Right cardiac atrium (tissue), 5 donors: ENCODE measurements around the gene ACOX3. TPM values are rescaled to one million over a fixed set of nuclear protein-coding genes. Genes with fewer than 3 reads are reported as not detected.
A peak's percentile ranks its signal among the peaks of the same experiment; 100 is the strongest.
"Not testable (repeated sequence)": the region's sequence is repeated elsewhere in the genome, so short reads cannot be mapped to it uniquely, and the experiment has no call there.

ENCODE experiments used
- ATAC-seq, 2 donors: fragments of 200-7000 bp; cut with Tn5 transposase; one replicate each; pipeline versions ENCODE4 v1.8.0 to v1.9.1; 2020; ENCODE audit warnings: moderate library complexity in 2 of 2, mild to moderate bottlenecking in 1 of 2
- DNase-seq, 3 donors: peaks; one replicate each; pipeline ENCODE4 v3.0.0-alpha.2; 2020
- H3K27ac ChIP-seq: one replicate; pipeline ENCODE4 v1.5.1; 2013; ENCODE audit warnings: mild to moderate bottlenecking, low read length, control low read depth, moderate library complexity
- H3K27me3 ChIP-seq: one replicate; pipeline ENCODE4 v1.6.1; 2013; ENCODE audit not compliant: control insufficient read depth, insufficient read depth
- H3K4me1 ChIP-seq: one replicate; pipeline ENCODE4 v1.6.1; 2013; ENCODE audit warnings: low read length; ENCODE audit not compliant: control insufficient read depth, insufficient read depth
- H3K4me3 ChIP-seq: one replicate; pipeline ENCODE4 v1.5.1; 2013; ENCODE audit warnings: low read length, control low read depth
- H3K9me3 ChIP-seq: one replicate; pipeline ENCODE4 v1.6.1; 2013; ENCODE audit warnings: low read length; ENCODE audit not compliant: control insufficient read depth
- WGBS: extraction: QIAGEN DNeasy Blood & Tissue Kit; methylation state at CpG from one replicate; pipeline ENCODE4 v1.1.7; 2013; 5-methylcytosine and 5-hydroxymethylcytosine counted together
- intact Hi-C, 4 donors: fragments of 100-400 bp; cut with DNase I; formaldehyde crosslinking; loops; one replicate each; pipeline versions ENCODE4 v1.11.0 to v1.14.0; 2022 to 2023
- polyA plus RNA-seq: library from polyadenylated mRNA; stranded (reverse); fragments of 200-250 nt; gene quantifications from one replicate; pipeline ENCODE4 v1.2.3, GENCODE V29; 2013
- total RNA-seq, 4 donors: library from RNA; stranded (reverse); fragmentation: NEBNext Ultra II Directional; extraction: Animal tissue kit (Norgen Biotek cat#: 25700); gene quantifications; one replicate each; pipeline ENCODE4 v1.2.1, GENCODE V29; 2021
- donor health status: healthy with polysubstance abuse.
- donor health status: DM: no; HTN: yes; CAD: no.
- donor health status: DM: no; HTN: no; CAD: no.
- donor health status: DM: no; HTN: yes; CAD: no; lungs with severe emphysema.
- donor health status: DM: yes; HTN: yes; CAD: no.

The ACOX3 gene
- total and polyA plus RNA-seq, 5 donors = 25.7 to 94.8 (median 54.3) TPM

GRCh38 chr4:8343262-8343966, 97.1 kb downstream of the ACOX3 start:
- Histone ChIP-seq H3K4me3 (no peak overlapping the region), H3K27me3 (no peaks in the 10 kb centered on the region), H3K9me3 (no peaks in the 10 kb centered on the region), H3K4me1 (peaks cover 6% of the 10 kb centered on the region), H3K27ac (no peak overlapping the region)
- DNase-seq (peak in 2 of 3 donors; percentile 78 to 79), ATAC-seq (no peak)
- intact Hi-C loops = loop anchor here in 2 of 4 donors (5.0 to 10.0 kb wide), 2 partner anchors 49 to 51 kb away; no protein-coding TSS in a partner anchor
- 74% methylated on average over 28 of the region's 28 CpGs for WGBS

- no peak for ATAC-seq
- peaks cover 6% of the 10 kb centered on the region for H3K4me1 ChIP-seq
- DNase-seq = peak in 2 of 3 donors; percentile 42 to 55
- H3K27ac ChIP-seq = no peak overlapping the region
- no peak overlapping the region for H3K4me3 ChIP-seq
- no peaks in the 10 kb centered on the region for H3K9me3 ChIP-seq
- 85% methylated on average over 16 of the region's 16 CpGs for WGBS
- intact Hi-C loops = loop anchor here in 2 of 4 donors (5.0 to 10.0 kb wide), 2 partner anchors 50 to 52 kb away; no protein-coding TSS in a partner anchor
- H3K27me3 ChIP-seq = no peaks in the 10 kb centered on the region
These were observed 97.8 kb downstream of the ACOX3 start for GRCh38 chr4:8342651-8343261.

- Histone ChIP-seq H3K27ac (peak overlapping the region; percentile 69), H3K4me1 (peaks cover 6% of the 10 kb centered on the region), H3K27me3 (no peaks in the 10 kb centered on the region), H3K9me3 (no peaks in the 10 kb centered on the region), H3K4me3 (no peak overlapping the region)
- ATAC-seq = peak; percentile 55
- DNase-seq = peak in 2 of 3 donors; percentile 80 to 85
- intact Hi-C loops = loop anchor here in 2 of 4 donors (5.0 to 10.0 kb wide), 2 partner anchors 51 to 53 kb away; no protein-coding TSS in a partner anchor
- WGBS = 60% methylated on average over 10 of the region's 10 CpGs
These were observed 98.8 kb downstream of the ACOX3 start for GRCh38 chr4:8341691-8342090.

DNA sequence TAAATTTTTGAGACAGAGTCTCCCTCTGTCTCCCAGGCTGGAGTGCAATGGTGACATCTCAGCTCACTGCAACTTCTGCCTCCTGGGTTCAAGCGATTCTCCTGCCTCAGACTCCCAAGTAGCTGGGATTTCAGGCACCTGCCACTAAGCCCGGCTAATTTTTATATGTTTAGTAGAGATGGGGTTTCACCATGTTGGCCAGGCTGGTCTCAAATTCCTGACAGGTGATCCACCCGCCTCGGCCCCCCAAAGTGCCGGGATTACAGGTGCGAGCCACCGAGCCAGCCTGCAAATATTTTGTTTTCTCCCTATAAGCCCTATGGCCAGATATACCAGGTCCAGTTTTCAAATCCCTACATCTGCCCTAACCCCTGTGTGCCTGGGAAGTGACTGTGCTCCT, 99.2 kb downstream of the ACOX3 start:
- not testable (repeated sequence) for H3K9me3 ChIP-seq, H3K4me3 ChIP-seq, ATAC-seq, H3K4me1 ChIP-seq, H3K27me3 ChIP-seq
- WGBS = 77% methylated on average over 7 of the region's 7 CpGs
- DNase-seq = peak in 1 of 3 donors; percentile 55
- intact Hi-C loops = loop anchor here in 2 of 4 donors (5.0 to 10.0 kb wide), 2 partner anchors 51 to 54 kb away; no protein-coding TSS in a partner anchor
- peak overlapping the region; percentile 69 for H3K27ac ChIP-seq

- Histone ChIP-seq H3K9me3 (no peaks in the 10 kb centered on the region), H3K27me3 (no peaks in the 10 kb centered on the region), H3K4me3 (no peak overlapping the region), H3K27ac (peak overlapping the region; percentile 90), H3K4me1 (peaks cover 6% of the 10 kb centered on the region)
- ATAC-seq (peak; percentile 94 to 96), DNase-seq (peak; percentile 90 to 97 (median 94))
- WGBS = 32% methylated on average over 8 of the region's 8 CpGs
- intact Hi-C loops = loop anchor here in 2 of 4 donors (5.0 to 10.0 kb wide), 2 partner anchors 51 to 54 kb away; no protein-coding TSS in a partner anchor
These were observed 99.7 kb downstream of the ACOX3 start for GRCh38 chr4:8340781-8341241.

DNA sequence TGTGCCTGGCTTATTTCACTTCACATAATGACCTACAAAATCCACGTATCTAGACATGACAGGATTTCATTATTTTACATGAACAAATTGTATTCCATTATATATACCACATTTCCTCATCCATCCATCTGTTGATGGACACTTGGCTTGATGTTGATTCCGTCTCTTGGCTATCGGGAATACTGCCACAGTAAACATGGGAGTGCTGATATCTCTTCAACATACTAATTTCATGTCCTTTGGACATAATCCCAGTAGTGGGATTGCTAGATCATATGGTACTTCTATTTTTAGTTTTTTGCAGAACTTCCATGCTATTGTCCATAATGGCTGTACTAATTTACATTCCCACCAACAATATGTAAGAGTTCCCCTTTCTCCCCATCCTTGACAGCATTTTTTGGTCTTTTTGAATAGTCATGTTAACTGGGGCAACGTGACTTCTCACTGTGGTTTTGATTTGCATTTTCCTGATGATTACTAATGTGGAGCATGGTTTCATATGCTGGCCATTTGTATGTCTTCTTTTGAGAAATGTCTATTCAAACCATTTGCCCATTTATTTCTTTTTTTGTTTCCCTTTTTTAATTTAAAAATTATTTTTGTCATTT, 102.1 kb downstream of the ACOX3 start:
- DNase-seq (no peak), ATAC-seq (no peak)
- WGBS = 47% methylated on average over 4 of the region's 4 CpGs
- H3K4me1 ChIP-seq = peaks cover 6% of the 10 kb centered on the region
- no peak overlapping the region for H3K27ac ChIP-seq
- H3K4me3 ChIP-seq = no peak overlapping the region
- no peaks in the 10 kb centered on the region for H3K9me3 ChIP-seq
- H3K27me3 ChIP-seq = no peaks in the 10 kb centered on the region
- intact Hi-C loops = no loop called here

DNA sequence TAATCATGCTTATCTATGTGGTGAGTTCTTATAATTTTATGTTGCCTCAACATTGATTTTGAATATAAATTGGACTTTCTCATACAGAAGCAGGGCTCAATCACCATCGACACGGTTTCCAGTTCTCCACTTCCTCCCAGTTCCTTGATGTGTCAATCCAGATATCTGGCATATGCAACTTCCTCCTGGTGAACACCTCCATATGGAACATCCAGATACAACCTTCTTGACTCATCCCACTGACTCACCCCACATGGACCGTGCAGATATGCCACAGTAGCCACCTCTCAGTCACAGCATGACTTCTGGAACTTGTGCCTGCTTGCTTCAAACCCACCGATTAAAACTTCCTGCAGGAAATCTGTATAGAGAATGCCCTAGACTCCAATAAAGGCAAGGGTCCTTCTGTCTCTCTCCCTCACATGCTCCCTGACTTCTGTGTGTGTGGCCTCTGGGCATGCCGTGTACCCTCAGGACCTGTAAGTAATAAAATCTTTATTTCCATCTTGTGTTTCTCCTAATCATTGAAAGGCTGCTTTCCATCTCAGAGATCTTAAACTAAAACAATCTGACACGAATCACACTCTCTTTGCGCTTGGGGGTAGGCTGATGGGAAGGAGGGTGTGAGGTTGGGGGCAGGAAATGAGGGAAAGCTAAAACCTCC, 104.0 kb downstream of the ACOX3 start:
- no peaks in the 10 kb centered on the region for H3K27me3 ChIP-seq
- no peak overlapping the region for H3K4me3 ChIP-seq
- ATAC-seq (no peak), DNase-seq (no peak)
- 82% methylated on average over 7 of the region's 7 CpGs for WGBS
- intact Hi-C loops = no loop called here
- peaks cover 3% of the 10 kb centered on the region for H3K4me1 ChIP-seq
- H3K9me3 ChIP-seq = no peaks in the 10 kb centered on the region
- no peak overlapping the region for H3K27ac ChIP-seq

- Histone ChIP-seq H3K4me3 (no peak overlapping the region), H3K9me3 (no peaks in the 10 kb centered on the region), H3K27me3 (no peaks in the 10 kb centered on the region), H3K4me1 (peaks cover 4% of the 10 kb centered on the region), H3K27ac (no peak overlapping the region)
- DNase-seq = no peak
- no peak for ATAC-seq
- 98% methylated on average over 2 of the region's 2 CpGs for WGBS
- intact Hi-C loops = no loop called here
These were observed 104.7 kb downstream of the ACOX3 start for GRCh38 chr4:8335848-8336247.

DNA sequence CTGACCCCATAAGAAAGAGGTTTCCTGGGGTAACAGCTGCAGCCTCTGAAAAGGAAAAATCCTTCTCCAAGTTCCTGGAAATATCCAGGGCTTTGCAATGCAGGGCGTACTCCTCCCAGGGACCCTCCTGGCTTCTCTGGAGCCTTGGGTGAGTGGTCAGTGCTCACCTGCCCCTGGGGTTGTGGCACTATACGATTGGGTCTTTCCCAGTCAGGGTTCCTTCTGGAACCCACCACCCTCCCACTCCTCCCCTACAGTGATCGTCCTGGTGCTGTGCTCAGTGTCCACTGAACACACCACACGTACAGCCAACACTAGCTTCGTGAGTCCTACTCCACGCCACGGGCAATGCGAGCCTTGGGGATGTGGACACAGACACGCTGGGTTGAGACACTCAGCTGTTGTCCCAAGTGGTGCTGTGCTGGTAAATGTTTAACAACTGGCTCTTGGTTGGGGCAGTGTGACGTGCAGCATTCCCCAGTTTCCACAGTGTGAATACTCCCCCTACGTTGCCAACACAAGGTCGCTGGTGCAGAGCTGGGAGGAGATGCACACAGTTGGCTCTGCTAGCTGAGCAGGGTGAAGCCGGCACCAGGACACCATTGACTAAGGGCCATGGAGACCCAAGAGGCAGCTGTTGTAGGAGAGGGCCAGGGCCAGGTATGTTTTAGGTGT, 105.6 kb downstream of the ACOX3 start:
- intact Hi-C loops = no loop called here
- ATAC-seq (no peak), DNase-seq (no peak)
- no peaks in the 10 kb centered on the region for H3K27me3 ChIP-seq
- WGBS = 92% methylated on average over 13 of the region's 13 CpGs
- H3K4me1 ChIP-seq = peaks cover 4% of the 10 kb centered on the region
- H3K4me3 ChIP-seq = no peak overlapping the region
- no peaks in the 10 kb centered on the region for H3K9me3 ChIP-seq
- no peak overlapping the region for H3K27ac ChIP-seq

- Histone ChIP-seq H3K4me3 (no peak overlapping the region), H3K4me1 (peaks cover 4% of the 10 kb centered on the region), H3K27ac (no peak overlapping the region), H3K27me3 (no peaks in the 10 kb centered on the region), H3K9me3 (no peaks in the 10 kb centered on the region)
- DNase-seq = peak in 1 of 3 donors; percentile 18
- intact Hi-C loops = no loop called here
- 82% methylated on average over 14 of the region's 14 CpGs for WGBS
- ATAC-seq = no peak
These were observed 106.6 kb downstream of the ACOX3 start for GRCh38 chr4:8333726-8334460.
